ENCODE data around the gene MAD1L1. TPM values are rescaled to one million over a fixed set of nuclear protein-coding genes. Genes with fewer than 3 reads are reported as not detected.

The MAD1L1 gene
- total RNA-seq, 1 donor from 2014 or later, result 32.3 TPM

GRCh38 chr7:1867370-1868260 lies 365.1 kb downstream of the MAD1L1 start:
- Histone ChIP-seq H3K4me2 (ENCODE audit: low read length) (no peak overlapping the region), H3K79me2 (ENCODE audit: insufficient read depth, low read length) (no peaks in the 10 kb centered on the region), H3K27me3 (ENCODE audit: insufficient read depth, low read length) (no peaks in the 10 kb centered on the region), H3K36me3 (ENCODE audit: insufficient read depth, low read length) (no peaks in the 10 kb centered on the region), H2AFZ (ENCODE audit: low read depth, low read length) (no peak overlapping the region), H3K4me3 (ENCODE audit: insufficient read depth, low read depth, low read length) (no peak overlapping the region), H3K9me3 (ENCODE audit: insufficient read depth, low read depth, low read length) (no peaks in the 10 kb centered on the region), H4K20me1 (ENCODE audit: insufficient read depth, low read length) (peaks cover 11% of the 10 kb centered on the region), H3K27ac (ENCODE audit: low read depth, low read length) (no peak overlapping the region), H3K9ac (ENCODE audit: low read length) (no peak overlapping the region), H3K4me1 (ENCODE audit: insufficient read depth, low read length) (no peaks in the 10 kb centered on the region)
- Mint-ChIP-seq H3K4me1 (ENCODE audit: low read depth, unreplicated experiment) (no peaks in the 10 kb centered on the region), H3K27me3 (ENCODE audit: low read depth, unreplicated experiment) (no peaks in the 10 kb centered on the region), H3K36me3 (ENCODE audit: low read depth, unreplicated experiment) (no peaks in the 10 kb centered on the region), H3K27ac (ENCODE audit: unreplicated experiment) (no peak overlapping the region), H3K4me3 (ENCODE audit: unreplicated experiment) (no peak overlapping the region), H3K9me3 (ENCODE audit: unreplicated experiment) (no peaks in the 10 kb centered on the region)
- DNase-seq (ENCODE audit: low read depth) (no peak), FAIRE-seq (no peak)
- TF ChIP-seq, protein P1, sequence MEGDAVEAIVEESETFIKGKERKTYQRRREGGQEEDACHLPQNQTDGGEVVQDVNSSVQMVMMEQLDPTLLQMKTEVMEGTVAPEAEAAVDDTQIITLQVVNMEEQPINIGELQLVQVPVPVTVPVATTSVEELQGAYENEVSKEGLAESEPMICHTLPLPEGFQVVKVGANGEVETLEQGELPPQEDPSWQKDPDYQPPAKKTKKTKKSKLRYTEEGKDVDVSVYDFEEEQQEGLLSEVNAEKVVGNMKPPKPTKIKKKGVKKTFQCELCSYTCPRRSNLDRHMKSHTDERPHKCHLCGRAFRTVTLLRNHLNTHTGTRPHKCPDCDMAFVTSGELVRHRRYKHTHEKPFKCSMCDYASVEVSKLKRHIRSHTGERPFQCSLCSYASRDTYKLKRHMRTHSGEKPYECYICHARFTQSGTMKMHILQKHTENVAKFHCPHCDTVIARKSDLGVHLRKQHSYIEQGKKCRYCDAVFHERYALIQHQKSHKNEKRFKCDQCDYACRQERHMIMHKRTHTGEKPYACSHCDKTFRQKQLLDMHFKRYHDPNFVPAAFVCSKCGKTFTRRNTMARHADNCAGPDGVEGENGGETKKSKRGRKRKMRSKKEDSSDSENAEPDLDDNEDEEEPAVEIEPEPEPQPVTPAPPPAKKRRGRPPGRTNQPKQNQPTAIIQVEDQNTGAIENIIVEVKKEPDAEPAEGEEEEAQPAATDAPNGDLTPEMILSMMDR (IDR thresholded peaks at IDR 0.05; ENCODE audit: insufficient read depth, low read depth, low read length), result no peak
- no peak for TF ChIP-seq EZH2 (IDR thresholded peaks at IDR 0.05; ENCODE audit: insufficient read depth, low read length)

- Mint-ChIP-seq H3K27me3 (ENCODE audit: low read depth, unreplicated experiment) (no peaks in the 10 kb centered on the region), H3K4me3 (ENCODE audit: unreplicated experiment) (no peak overlapping the region), H3K27ac (ENCODE audit: unreplicated experiment) (no peak overlapping the region), H3K4me1 (ENCODE audit: low read depth, unreplicated experiment) (no peaks in the 10 kb centered on the region), H3K9me3 (ENCODE audit: unreplicated experiment) (no peaks in the 10 kb centered on the region), H3K36me3 (ENCODE audit: low read depth, unreplicated experiment) (no peaks in the 10 kb centered on the region)
- no peak for TF ChIP-seq EZH2 (IDR thresholded peaks at IDR 0.05; ENCODE audit: insufficient read depth, low read length)
- TF ChIP-seq, protein P1 (IDR thresholded peaks at IDR 0.05; ENCODE audit: insufficient read depth, low read depth, low read length), result no peak
- H3K36me3 ChIP-seq (ENCODE audit: insufficient read depth, low read length), result no peaks in the 10 kb centered on the region
- H3K4me2 ChIP-seq (ENCODE audit: low read length), result no peak overlapping the region
- no peak for DNase-seq (ENCODE audit: low read depth)
- H3K9me3 ChIP-seq (ENCODE audit: insufficient read depth, low read depth, low read length), result no peaks in the 10 kb centered on the region
- no peak overlapping the region for H3K4me3 ChIP-seq (ENCODE audit: insufficient read depth, low read depth, low read length)
- no peak for FAIRE-seq
- no peak overlapping the region for H2AFZ ChIP-seq (ENCODE audit: low read depth, low read length)
- H3K4me1 ChIP-seq (ENCODE audit: insufficient read depth, low read length), result no peaks in the 10 kb centered on the region
- peaks cover 10% of the 10 kb centered on the region for H4K20me1 ChIP-seq (ENCODE audit: insufficient read depth, low read length)
- H3K27ac ChIP-seq (ENCODE audit: low read depth, low read length), result no peak overlapping the region
- no peaks in the 10 kb centered on the region for H3K79me2 ChIP-seq (ENCODE audit: insufficient read depth, low read length)
- H3K9ac ChIP-seq (ENCODE audit: low read length), result no peak overlapping the region
- H3K27me3 ChIP-seq (ENCODE audit: insufficient read depth, low read length), result no peaks in the 10 kb centered on the region
Observed at GRCh38 chr7:1866601-1867000, 366.1 kb downstream of the MAD1L1 start.
